Measurements from ENCODE around the gene SAMD7. TPM values are rescaled to one million over a fixed set of nuclear protein-coding genes. Genes with fewer than 3 reads are reported as not detected.

Gene SAMD7
- total RNA-seq, 2 experiments from 2014 or later, result not detected

- intact Hi-C loops (cut with DNase I, micrococcal nuclease), result no loop called here
- Mint-ChIP-seq H3K27me3 (peaks cover 2% of the 10 kb centered on the region), H3K4me1 (peaks cover 33% of the 10 kb centered on the region), H3K4me3 (no peak overlapping the region), H3K36me3 (ENCODE audit: low read depth) (peaks cover 1% of the 10 kb centered on the region), H3K9me3 (ENCODE audit: low read depth) (no peaks in the 10 kb centered on the region), H3K27ac (peak overlapping the region; percentile 17)
- ATAC-seq (peak; percentile 37), DNase-seq (no peak)
- ChIA-PET POLR2A (interaction anchor here (0.9 kb wide), 1 partner anchor 58 kb away, joined by 4 read pairs; no protein-coding TSS in a partner anchor), CTCF (interaction anchor here (0.7 to 1.9 kb wide), 3 partner anchors 10 to 18 kb away, joined by 3 to 5 read pairs (median 4); partner anchors contain the start of gene SEC62)
These were observed 37.4 kb downstream of the SAMD7 start for GRCh38 chr3:169948559-169949448.

- ATAC-seq (no peak), DNase-seq (no peak)
- POLR2A ChIA-PET, result no interaction called here
- Mint-ChIP-seq H3K36me3 (ENCODE audit: low read depth) (peaks cover 1% of the 10 kb centered on the region), H3K9me3 (ENCODE audit: low read depth) (no peaks in the 10 kb centered on the region), H3K27me3 (peaks cover 5% of the 10 kb centered on the region), H3K27ac (no peak overlapping the region), H3K4me1 (peaks cover 24% of the 10 kb centered on the region), H3K4me3 (no peak overlapping the region)
- intact Hi-C loops (cut with DNase I, micrococcal nuclease), result loop anchor here in 1 of 2 experiments (1.0 kb wide), 1 partner anchor 8 kb away; no protein-coding TSS in a partner anchor
- CTCF ChIA-PET, result no interaction called here
These were observed 40.7 kb downstream of the SAMD7 start for GRCh38 chr3:169952045-169952444.

- intact Hi-C loops (cut with DNase I, micrococcal nuclease), result no loop called here
- H3K4me3 Mint-ChIP-seq, result no peak overlapping the region
- peaks cover 5% of the 10 kb centered on the region for H3K27me3 Mint-ChIP-seq
- H3K9me3 Mint-ChIP-seq (ENCODE audit: low read depth), result no peaks in the 10 kb centered on the region
- peaks cover 1% of the 10 kb centered on the region for H3K36me3 Mint-ChIP-seq (ENCODE audit: low read depth)
- DNase-seq, result no peak
- peak; percentile 40 for ATAC-seq
- ChIA-PET CTCF (no interaction called here), POLR2A (interaction anchor here (0.5 to 1.5 kb wide), 2 partner anchors 13 to 324 kb away, joined by 4 read pairs; partner anchors contain the start of gene SEC62)
- peaks cover 18% of the 10 kb centered on the region for H3K4me1 Mint-ChIP-seq
- H3K27ac Mint-ChIP-seq, result no peak overlapping the region
These were observed 42.2 kb downstream of the SAMD7 start for GRCh38 chr3:169953462-169954141.

- ATAC-seq (peak; percentile 66), DNase-seq (no peak)
- H3K27ac Mint-ChIP-seq, result peak overlapping the region; percentile 34
- ChIA-PET CTCF (interaction anchor here (0.8 kb wide), 1 partner anchor 857 kb away, joined by 3 read pairs; no protein-coding TSS in a partner anchor), POLR2A (interaction anchor here (0.5 to 1.5 kb wide), 2 partner anchors 12 to 324 kb away, joined by 4 read pairs; partner anchors contain the start of gene SEC62)
- intact Hi-C loops (cut with DNase I, micrococcal nuclease), result no loop called here
- peaks cover 13% of the 10 kb centered on the region for H3K4me1 Mint-ChIP-seq
- no peaks in the 10 kb centered on the region for H3K9me3 Mint-ChIP-seq (ENCODE audit: low read depth)
- H3K27me3 Mint-ChIP-seq, result peaks cover 5% of the 10 kb centered on the region
- H3K36me3 Mint-ChIP-seq (ENCODE audit: low read depth), result peaks cover 1% of the 10 kb centered on the region
- no peak overlapping the region for H3K4me3 Mint-ChIP-seq
These were observed 42.9 kb downstream of the SAMD7 start for GRCh38 chr3:169954142-169954756.

- ChIA-PET CTCF (no interaction called here), POLR2A (no interaction called here)
- H3K36me3 Mint-ChIP-seq (ENCODE audit: low read depth), result peaks cover 1% of the 10 kb centered on the region
- H3K4me3 Mint-ChIP-seq, result no peak overlapping the region
- no peaks in the 10 kb centered on the region for H3K9me3 Mint-ChIP-seq (ENCODE audit: low read depth)
- DNase-seq (no peak), ATAC-seq (no peak)
- H3K27ac Mint-ChIP-seq, result no peak overlapping the region
- H3K4me1 Mint-ChIP-seq, result peaks cover 12% of the 10 kb centered on the region
- intact Hi-C loops (cut with DNase I, micrococcal nuclease), result no loop called here
- peaks cover 7% of the 10 kb centered on the region for H3K27me3 Mint-ChIP-seq
These were observed 44.0 kb downstream of the SAMD7 start for GRCh38 chr3:169955406-169955805.

GRCh38 chr3:169964176-169964575, 52.8 kb downstream of the SAMD7 start:
- no peak for DNase-seq
- intact Hi-C loops (cut with DNase I, micrococcal nuclease), result loop anchor here in 1 of 2 experiments (10.0 kb wide), 1 partner anchor 911 kb away; the partner anchor contains the start of gene RPL22L1
- Mint-ChIP-seq H3K36me3 (ENCODE audit: low read depth) (peaks cover 5% of the 10 kb centered on the region), H3K27ac (no peak overlapping the region), H3K27me3 (peaks cover 2% of the 10 kb centered on the region), H3K4me3 (no peak overlapping the region), H3K9me3 (ENCODE audit: low read depth) (peaks cover 4% of the 10 kb centered on the region), H3K4me1 (peaks cover 42% of the 10 kb centered on the region)
- no peak for ATAC-seq
- ChIA-PET CTCF (no interaction called here), POLR2A (no interaction called here)

GRCh38 chr3:169965562-169966427, 54.4 kb downstream of the SAMD7 start:
- intact Hi-C loops (cut with DNase I, micrococcal nuclease), result loop anchor here (1.0 to 10.0 kb wide), 13 partner anchors 33 to 943 kb away; partner anchors contain the start of genes LRRC34 (in 2 of the 2), LRRIQ4 (in 2 of the 2), MYNN (in 2 of the 2) and TERC (in 2 of the 2)
- Mint-ChIP-seq H3K4me3 (peak overlapping the region; percentile 83), H3K9me3 (ENCODE audit: low read depth) (peaks cover 4% of the 10 kb centered on the region), H3K4me1 (peaks cover 55% of the 10 kb centered on the region), H3K27ac (peak overlapping the region; percentile 95), H3K27me3 (no peaks in the 10 kb centered on the region), H3K36me3 (ENCODE audit: low read depth) (peaks cover 5% of the 10 kb centered on the region)
- ATAC-seq (peak; percentile 46), DNase-seq (peak; percentile 8)
- POLR2A ChIA-PET, result interaction anchor here (0.6 to 1.4 kb wide), 4 partner anchors 12 to 392 kb away, joined by 4 to 10 read pairs (median 7); partner anchors contain the start of gene SKIL
- CTCF ChIA-PET, result interaction anchor here (0.7 to 0.9 kb wide), 5 partner anchors 8 to 107 kb away, joined by 3 read pairs; no protein-coding TSS in a partner anchor

- CTCF ChIA-PET, result interaction anchor here (0.6 to 1.8 kb wide), 11 partner anchors 9 to 349 kb away, joined by 3 to 5 read pairs (median 3); partner anchors contain the start of gene TERC
- Mint-ChIP-seq H3K27ac (peak within 1 kb of the TSS; percentile 95), H3K4me1 (peaks cover 62% of the 10 kb centered on the region), H3K36me3 (ENCODE audit: low read depth) (peaks cover 5% of the 10 kb centered on the region), H3K9me3 (ENCODE audit: low read depth) (peaks cover 4% of the 10 kb centered on the region), H3K27me3 (no peaks in the 10 kb centered on the region), H3K4me3 (peak within 1 kb of the TSS; percentile 83)
- DNase-seq (peak; percentile 97), ATAC-seq (peak; percentile 85)
- intact Hi-C loops (cut with DNase I, micrococcal nuclease), result loop anchor here (1.0 to 10.0 kb wide), 13 partner anchors 32 to 942 kb away; partner anchors contain the start of genes LRRC34 (in 2 of the 2), LRRIQ4 (in 2 of the 2), MYNN (in 2 of the 2) and TERC (in 2 of the 2)
- POLR2A ChIA-PET, result interaction anchor here (0.5 to 1.4 kb wide), 5 partner anchors 11 to 391 kb away, joined by 3 to 10 read pairs (median 4); partner anchors contain the start of genes MYNN and SKIL
These were observed 55.1 kb downstream of the SAMD7 start, which contains the start of gene SEC62 for GRCh38 chr3:169966428-169966950. TSS of gene SEC62 (plus strand) at chr3:169966807. CDS start at chr3:169966823, 16 bp downstream.

- Mint-ChIP-seq H3K27ac (peak overlapping the region; percentile 95), H3K36me3 (ENCODE audit: low read depth) (peaks cover 5% of the 10 kb centered on the region), H3K27me3 (no peaks in the 10 kb centered on the region), H3K4me1 (peaks cover 67% of the 10 kb centered on the region), H3K9me3 (ENCODE audit: low read depth) (peaks cover 4% of the 10 kb centered on the region), H3K4me3 (peak overlapping the region; percentile 83)
- intact Hi-C loops (cut with DNase I, micrococcal nuclease), result loop anchor here (1.0 to 10.0 kb wide), 15 partner anchors 32 to 942 kb away; partner anchors contain the start of genes LRRC34 (in 2 of the 2), LRRIQ4 (in 2 of the 2), MYNN (in 2 of the 2) and TERC (in 2 of the 2)
- DNase-seq (peak; percentile 67), ATAC-seq (peak; percentile 55)
- CTCF ChIA-PET, result interaction anchor here (0.6 to 1.8 kb wide), 16 partner anchors 9 to 844 kb away, joined by 3 to 5 read pairs (median 3); partner anchors contain the start of genes LRRC34, LRRIQ4 and TERC
- POLR2A ChIA-PET, result interaction anchor here (0.5 to 1.4 kb wide), 6 partner anchors 10 to 199 kb away, joined by 3 to 4 read pairs (median 3); partner anchors contain the start of genes LRRC34, LRRIQ4 and MYNN
These were observed 55.9 kb downstream of the SAMD7 start for GRCh38 chr3:169966951-169967915.

All from activated CD4-positive, alpha-beta T cell treated with anti-CD3 and anti-CD28 coated beads for 36 hours (primary cell).